Uterus (tissue), 2 donors: ENCODE measurements around the gene SPATC1L.

Experiments used
- CTCF ChIP-seq, 4 experiments: fragments of 200-600 bp in 2 of 4; fragments of 450-650 bp in 2 of 4; sonication (generic) in 2 of 4; IDR thresholded peaks; one replicate each; pipeline ENCODE4 v1.5.1; 2016 to 2019; ENCODE audit warnings: antibody characterized with exemption in 4 of 4, mild to moderate bottlenecking in 2 of 4, moderate library complexity in 1 of 4
- POLR2A ChIP-seq, 2 donors: fragments of 450-650 bp; IDR thresholded peaks; one replicate each; pipeline ENCODE4 v1.6.1; 2016; ENCODE audit warnings: antibody characterized with exemption in 2 of 2, mild to moderate bottlenecking in 1 of 2, moderate library complexity in 1 of 2

GRCh38 chr21:46117586-46118315, 66.5 kb downstream of the SPATC1L start:
- TF ChIP-seq POLR2A (IDR thresholded peaks at IDR 0.05) (no peak), CTCF (IDR thresholded peaks at IDR 0.05) (no peak)
